H1 (cell line): ENCODE results near the gene TRHDE. TPM values are rescaled to one million over a fixed set of nuclear protein-coding genes. Genes with fewer than 3 reads are reported as not detected.

Experiments
- CBX8 ChIP-seq: fragments of 300-800, 300-1000 bp; sonication (generic); IDR thresholded peaks from 2 replicates; pipeline ENCODE4 v1.7.1; 2016; ENCODE audit warnings: low read depth, low read length, borderline replicate concordance
- CHD7 ChIP-seq: fragments of 300-600 bp; sonication (generic); IDR thresholded peaks from 2 replicates; pipeline ENCODE4 v1.7.1; 2012; ENCODE audit warnings: low read length, moderate library complexity, mild to moderate bottlenecking, inconsistent platforms; ENCODE audit not compliant: insufficient replicate concordance
- JUND ChIP-seq: IDR thresholded peaks from 2 replicates; pipeline ENCODE4 v1.6.1; 2011; ENCODE audit warnings: mild to moderate bottlenecking, improper control_type of control experiment, low read length
- KDM5A ChIP-seq: fragments of 200-600 bp; IDR thresholded peaks from 2 replicates; pipeline ENCODE4 v1.7.1; 2012; ENCODE audit warnings: mild to moderate bottlenecking, low read length, inconsistent platforms, mixed read lengths
- NANOG ChIP-seq: IDR thresholded peaks from 2 replicates; pipeline ENCODE4 v1.6.1; 2011; ENCODE audit warnings: low read length, low read depth, mild to moderate bottlenecking, inconsistent platforms; ENCODE audit not compliant: insufficient read depth, poor library complexity, severe bottlenecking
- SAP30 ChIP-seq: fragments of 300-600 bp; sonication (generic); IDR thresholded peaks from 2 replicates; pipeline ENCODE4 v1.7.1; 2012; ENCODE audit warnings: low read length, moderate library complexity, mild to moderate bottlenecking, inconsistent platforms; ENCODE audit not compliant: insufficient read depth, insufficient replicate concordance
- SIRT6 ChIP-seq: IDR thresholded peaks from one replicate; pipeline ENCODE4 v1.7.1; 2012; ENCODE audit warnings: low read length, inconsistent platforms
- polyA plus RNA-seq, 7 experiments: library from polyadenylated mRNA; depleted of rRNA in 3 of 7; stranded (reverse) in 5 of 7; unstranded in 2 of 7; fragments of >200 nt in 5 of 7; fragments of 200-250 nt in 2 of 7; gene quantifications; 1 replicate in 5 of 7; 2 replicates in 1 of 7; 4 replicates in 1 of 7; pipeline versions ENCODE4 v1.2.1 to v1.2.3, GENCODE V29; 2011 to 2013; ENCODE audit warnings: missing spikeins in 2 of 7, mixed read lengths in 2 of 7
- total RNA-seq: library from RNA; stranded (reverse); fragmentation: NEBNext Ultra II Directional; extraction: Animal tissue kit (Norgen Biotek cat#: 25700); gene quantifications from 2 replicates; pipeline ENCODE4 v1.2.1, GENCODE V29; 2021

TRHDE gene
- total and polyA plus RNA-seq, 2 of the 8 experiments (the other 6 are each of a cell fraction or from before 2014, with no cell fraction given), result 1.3 to 5.0 TPM

DNA sequence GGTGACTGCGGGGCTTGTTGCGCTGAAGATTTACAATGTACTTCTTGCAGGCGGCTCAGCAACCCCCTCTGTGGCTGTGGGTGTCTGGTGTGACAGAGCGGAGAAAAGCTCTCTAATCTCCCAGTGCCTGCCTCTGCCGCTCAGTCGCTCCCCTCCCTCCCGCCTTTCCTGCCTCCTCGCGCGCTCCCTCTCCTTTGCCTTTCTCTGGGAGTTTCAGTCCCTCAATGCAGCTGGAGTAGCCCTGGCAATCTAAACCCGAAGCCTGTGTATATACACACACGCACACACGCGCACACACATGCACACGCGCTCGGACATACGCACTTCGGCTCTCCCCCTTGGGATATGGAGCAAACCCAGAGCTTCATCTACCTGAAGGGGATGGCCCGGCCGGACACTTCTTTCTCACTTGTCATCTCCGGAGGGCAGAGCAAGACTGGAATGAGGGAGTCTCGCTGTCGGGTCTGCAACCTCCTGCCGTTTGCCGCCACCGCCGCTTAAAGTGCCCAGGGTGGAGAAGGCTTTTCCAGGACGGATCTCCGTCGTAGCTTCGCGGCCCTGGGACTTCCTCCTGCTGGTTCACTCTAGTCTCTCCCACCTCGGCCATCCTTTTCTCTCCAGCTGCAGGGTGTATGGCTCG lies 599 bp upstream of the TRHDE start (continued):
- no peak for TF ChIP-seq CHD7
- no peak for TF ChIP-seq CBX8
- peak; percentile 77 for TF ChIP-seq SAP30
- TF ChIP-seq KDM5A, result no peak
- TF ChIP-seq NANOG, result no peak
- TF ChIP-seq JUND, result no peak
- TF ChIP-seq SIRT6, result no peak
- TF ChIP-seq, all 59 proteins: peak for 13
